Measurements from ENCODE around the gene NOVA2. TPM values are rescaled to one million over a fixed set of nuclear protein-coding genes. Genes with fewer than 3 reads are reported as not detected.

The NOVA2 gene
- total and polyA plus RNA-seq, 9 of the 15 experiments (the other 6 are each of a cell fraction or from before 2014, with no cell fraction given) = not detected

GRCh38 chr19:45952686-45953505, 20.8 kb downstream of the NOVA2 start (continued):
- TF ChIP-seq PBX2 (CRISPR knock-in tag; IDR thresholded peaks at IDR 0.05; ENCODE audit: low read depth) (no peak), PBX2 (tag; conservative IDR thresholded peaks at IDR 0.05; ENCODE audit: low read depth) (no peak), RNF219 (CRISPR knock-in tag; IDR thresholded peaks at IDR 0.05) (no peak), SMARCA4 (IDR thresholded peaks at IDR 0.05) (no peak), SMARCE1 (IDR thresholded peaks at IDR 0.05) (no peak), HDGF (IDR thresholded peaks at IDR 0.05) (no peak), STAT5B (CRISPR knock-in tag; IDR thresholded peaks at IDR 0.05) (no peak), EZH2 (IDR thresholded peaks at IDR 0.05; ENCODE audit: borderline replicate concordance, low read depth, low read length) (no peak), ZFP30 (CRISPR knock-in tag; IDR thresholded peaks at IDR 0.05; ENCODE audit: borderline replicate concordance) (no peak), ZNF511 (CRISPR knock-in tag; IDR thresholded peaks at IDR 0.05) (peak; percentile 91), FOS (IDR thresholded peaks at IDR 0.05; ENCODE audit: extremely low read depth, insufficient read length) (no peak), KDM5B (IDR thresholded peaks at IDR 0.05; ENCODE audit: insufficient replicate concordance, low read depth, low read length) (no peak), CREB3 (tag; conservative IDR thresholded peaks at IDR 0.05; ENCODE audit: low read depth) (0 out of 2 replicates have a peak, but pooled peaks have one; percentile 49), TCF7L2 (IDR thresholded peaks at IDR 0.05; ENCODE audit: low read depth, low read length) (no peak), RBM25 (IDR thresholded peaks at IDR 0.05; ENCODE audit: low read depth, low read length, severe bottlenecking) (no peak), ZHX1 (conservative IDR thresholded peaks at IDR 0.05; ENCODE audit: low read length) (no peak), MLX (CRISPR knock-in tag; conservative IDR thresholded peaks at IDR 0.05) (peak in 1 of 2 experiments; percentile 67; a peak in 1 of 4 replicates)
